Activated CD4-positive, alpha-beta T cell treated with anti-CD3 and anti-CD28 coated beads for 4 hours (primary cell): ENCODE data around the gene RIMS1.

Experiments
- DNase-seq, 2 donors: peaks; one replicate each; pipeline ENCODE4 v3.0.0-alpha.2; 2020

RIMS1 gene

GRCh38 chr6:72130327-72130726 is 244.0 kb downstream of the RIMS1 start:
- no peak for DNase-seq

- DNase-seq, result no peak
Observed at GRCh38 chr6:72132427-72132826, 246.1 kb downstream of the RIMS1 start.

- no peak for DNase-seq
Observed at GRCh38 chr6:72132851-72133250, 246.5 kb downstream of the RIMS1 start.

- DNase-seq, result no peak
Observed at GRCh38 chr6:72133324-72133723, 247.0 kb downstream of the RIMS1 start.

GRCh38 chr6:72140795-72141194 is 254.4 kb downstream of the RIMS1 start:
- no peak for DNase-seq

- no peak for DNase-seq
Observed at GRCh38 chr6:72149715-72150114, 263.4 kb downstream of the RIMS1 start.

- no peak for DNase-seq
Observed at GRCh38 chr6:72151742-72152141, 265.4 kb downstream of the RIMS1 start.

- no peak for DNase-seq
Observed at GRCh38 chr6:72175916-72176315, 289.6 kb downstream of the RIMS1 start.

- DNase-seq, result no peak
Observed at GRCh38 chr6:72182337-72183246, 296.2 kb downstream of the RIMS1 start.

- DNase-seq, result no peak
Observed at GRCh38 chr6:72203983-72204382, 317.6 kb downstream of the RIMS1 start.

- no peak for DNase-seq
Observed at GRCh38 chr6:72205500-72205899, 319.1 kb downstream of the RIMS1 start.

GRCh38 chr6:72206606-72207005 is 320.3 kb downstream of the RIMS1 start:
- no peak for DNase-seq

- DNase-seq, result no peak
Observed at GRCh38 chr6:72212686-72213085, 326.3 kb downstream of the RIMS1 start.

GRCh38 chr6:72213654-72214053 is 327.3 kb downstream of the RIMS1 start:
- no peak for DNase-seq

GRCh38 chr6:72216222-72217068 is 330.1 kb downstream of the RIMS1 start:
- DNase-seq, result no peak

- no peak for DNase-seq
Observed at GRCh38 chr6:72217626-72218025, 331.3 kb downstream of the RIMS1 start.

GRCh38 chr6:72218125-72218524 is 331.8 kb downstream of the RIMS1 start:
- no peak for DNase-seq

- DNase-seq, result no peak
Observed at GRCh38 chr6:72219536-72219935, 333.2 kb downstream of the RIMS1 start.

GRCh38 chr6:72238021-72238420 is 351.7 kb downstream of the RIMS1 start:
- DNase-seq, result no peak

GRCh38 chr6:72238900-72239299 is 352.6 kb downstream of the RIMS1 start:
- no peak for DNase-seq

- no peak for DNase-seq
Observed at GRCh38 chr6:72245565-72245964, 359.2 kb downstream of the RIMS1 start.

- DNase-seq, result no peak
Observed at GRCh38 chr6:72246926-72247325, 360.6 kb downstream of the RIMS1 start.

- DNase-seq, result no peak
Observed at GRCh38 chr6:72248621-72249020, 362.3 kb downstream of the RIMS1 start.

GRCh38 chr6:72250664-72251063 is 364.3 kb downstream of the RIMS1 start:
- no peak for DNase-seq
